Activated CD4-positive, CD25-positive, alpha-beta regulatory T cell treated with anti-CD3 and anti-CD28 coated beads, Interleukin-2, amount 50 U/mL, for 16 hours (primary cell): ENCODE results near the gene NCBP3.
A peak's percentile ranks its signal among the peaks of the same experiment; 100 is the strongest.

Experiments used
- DNase-seq: peaks from one replicate; pipeline ENCODE4 v3.0.0-alpha.2; 2020; ENCODE audit warnings: low read depth, low spot score

The NCBP3 gene

GRCh38 chr17:3755335-3756030, 90.6 kb downstream of the NCBP3 start:
- DNase-seq: no peak

GRCh38 chr17:3754458-3755334, 91.3 kb downstream of the NCBP3 start:
- DNase-seq: peak; percentile 52

GRCh38 chr17:3754066-3754457, 92.0 kb downstream of the NCBP3 start:
- DNase-seq: no peak

- DNase-seq: no peak
These were observed 92.4 kb downstream of the NCBP3 start for GRCh38 chr17:3753624-3754023.
